HL-60/S4 treated with retinoic acid at 250 ng/mL for 4 days and 3 days (cell line): ENCODE measurements around the gene COX7A2L.
"Not testable (repeated sequence)": the region's sequence is repeated elsewhere in the genome, so short reads cannot be mapped to it uniquely, and the experiment has no call there.

Source experiments
- in situ Hi-C: fragments of 300-500 bp; cut with MboI; formaldehyde crosslinking; loops from 2 replicates; pipeline ENCODE4 v1.7.0; 2022; ENCODE audit warnings: low sequenced_read_pairs

Gene COX7A2L

GRCh38 chr2:42360890-42361727, at the start of gene COX7A2L:
Gene COX7A2L, minus strand, starts transcription at chr2:42361217. Its CDS starts 56 bp downstream, at chr2:42361161.
- in situ Hi-C loops = no loop called here

- in situ Hi-C loops = no loop called here
Measured at GRCh38 chr2:42408009-42408408, 47.0 kb upstream of the COX7A2L start.

GRCh38 chr2:42407476-42407875, 46.5 kb upstream of the COX7A2L start:
- in situ Hi-C loops = no loop called here

GRCh38 chr2:42404676-42405075, 43.7 kb upstream of the COX7A2L start:
- in situ Hi-C loops = no loop called here

GRCh38 chr2:42401773-42402172, 40.8 kb upstream of the COX7A2L start:
- in situ Hi-C loops = no loop called here

- in situ Hi-C loops = not testable (repeated sequence)
Measured at GRCh38 chr2:42398052-42398451, 37.0 kb upstream of the COX7A2L start.

GRCh38 chr2:42393320-42393719, 32.3 kb upstream of the COX7A2L start:
- in situ Hi-C loops = not testable (repeated sequence)

- in situ Hi-C loops = no loop called here
Measured at GRCh38 chr2:42392191-42392590, 31.2 kb upstream of the COX7A2L start.

GRCh38 chr2:42390401-42390969, 29.5 kb upstream of the COX7A2L start:
- in situ Hi-C loops = no loop called here

GRCh38 chr2:42386682-42387081, 25.7 kb upstream of the COX7A2L start:
- in situ Hi-C loops = no loop called here

GRCh38 chr2:42385225-42385624, 24.2 kb upstream of the COX7A2L start:
- in situ Hi-C loops = no loop called here

GRCh38 chr2:42383855-42384530, 23.0 kb upstream of the COX7A2L start:
- in situ Hi-C loops = no loop called here

- in situ Hi-C loops = no loop called here
Measured at GRCh38 chr2:42382144-42382543, 21.1 kb upstream of the COX7A2L start.

GRCh38 chr2:42380026-42380425, 19.0 kb upstream of the COX7A2L start:
- in situ Hi-C loops = not testable (repeated sequence)

GRCh38 chr2:42378415-42378814, 17.4 kb upstream of the COX7A2L start:
- in situ Hi-C loops = no loop called here

GRCh38 chr2:42376758-42377157, 15.7 kb upstream of the COX7A2L start:
- in situ Hi-C loops = no loop called here

GRCh38 chr2:42372474-42373200, 11.6 kb upstream of the COX7A2L start:
- in situ Hi-C loops = no loop called here

GRCh38 chr2:42371611-42372473, 10.8 kb upstream of the COX7A2L start:
- in situ Hi-C loops = no loop called here

GRCh38 chr2:42369532-42370229, 8.7 kb upstream of the COX7A2L start:
- in situ Hi-C loops = no loop called here
